OCI-LY3 (cell line): ENCODE results near the gene PROM1.

Experiments used
- EZH2phosphoT487 ChIP-seq: fragments of 200-600 bp; shearing (Covaris generic); IDR thresholded peaks from 2 replicates; pipeline ENCODE4 v1.6.1; 2018; ENCODE audit warnings: antibody characterized with exemption, mixed run types, low read depth
- TF ChIP-seq, protein P1 (sequence below): fragments of 200-600, 300-600 bp; sonication (generic); IDR thresholded peaks from 2 replicates; pipeline ENCODE4 v1.5.1; 2014; ENCODE audit warnings: antibody characterized with exemption, low read length, low read depth

DNA sequence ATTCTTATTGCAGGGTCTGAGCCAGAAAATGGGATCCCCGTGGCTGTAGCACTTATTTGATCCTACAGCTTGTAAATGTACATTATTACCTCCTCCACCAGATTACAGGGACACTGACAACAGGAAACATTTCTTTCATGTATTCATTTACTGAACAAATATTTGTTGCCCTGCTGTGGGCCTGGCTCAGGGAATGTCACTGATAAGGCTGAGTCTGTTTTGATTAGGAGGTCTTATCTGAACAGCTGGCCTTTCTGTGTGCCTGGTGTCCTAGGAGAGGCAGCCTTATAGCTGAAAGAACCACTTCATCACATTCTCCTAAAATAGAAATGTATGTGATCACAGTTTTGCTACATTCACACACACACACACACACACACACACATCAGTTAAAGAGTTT lies 45.5 kb upstream of the PROM1 start:
- TF ChIP-seq, protein P1, sequence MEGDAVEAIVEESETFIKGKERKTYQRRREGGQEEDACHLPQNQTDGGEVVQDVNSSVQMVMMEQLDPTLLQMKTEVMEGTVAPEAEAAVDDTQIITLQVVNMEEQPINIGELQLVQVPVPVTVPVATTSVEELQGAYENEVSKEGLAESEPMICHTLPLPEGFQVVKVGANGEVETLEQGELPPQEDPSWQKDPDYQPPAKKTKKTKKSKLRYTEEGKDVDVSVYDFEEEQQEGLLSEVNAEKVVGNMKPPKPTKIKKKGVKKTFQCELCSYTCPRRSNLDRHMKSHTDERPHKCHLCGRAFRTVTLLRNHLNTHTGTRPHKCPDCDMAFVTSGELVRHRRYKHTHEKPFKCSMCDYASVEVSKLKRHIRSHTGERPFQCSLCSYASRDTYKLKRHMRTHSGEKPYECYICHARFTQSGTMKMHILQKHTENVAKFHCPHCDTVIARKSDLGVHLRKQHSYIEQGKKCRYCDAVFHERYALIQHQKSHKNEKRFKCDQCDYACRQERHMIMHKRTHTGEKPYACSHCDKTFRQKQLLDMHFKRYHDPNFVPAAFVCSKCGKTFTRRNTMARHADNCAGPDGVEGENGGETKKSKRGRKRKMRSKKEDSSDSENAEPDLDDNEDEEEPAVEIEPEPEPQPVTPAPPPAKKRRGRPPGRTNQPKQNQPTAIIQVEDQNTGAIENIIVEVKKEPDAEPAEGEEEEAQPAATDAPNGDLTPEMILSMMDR, result no peak
- no peak for TF ChIP-seq EZH2phosphoT487
